Activated CD4-positive, alpha-beta T cell treated with anti-CD3 and anti-CD28 coated beads for 24 hours (primary cell): ENCODE data around the gene NAPB.

Experiments used
- DNase-seq, 2 donors: peaks; one replicate each; pipeline ENCODE4 v3.0.0-alpha.2; 2020; ENCODE audit warnings: low read depth in 2 of 2

The NAPB gene

DNA sequence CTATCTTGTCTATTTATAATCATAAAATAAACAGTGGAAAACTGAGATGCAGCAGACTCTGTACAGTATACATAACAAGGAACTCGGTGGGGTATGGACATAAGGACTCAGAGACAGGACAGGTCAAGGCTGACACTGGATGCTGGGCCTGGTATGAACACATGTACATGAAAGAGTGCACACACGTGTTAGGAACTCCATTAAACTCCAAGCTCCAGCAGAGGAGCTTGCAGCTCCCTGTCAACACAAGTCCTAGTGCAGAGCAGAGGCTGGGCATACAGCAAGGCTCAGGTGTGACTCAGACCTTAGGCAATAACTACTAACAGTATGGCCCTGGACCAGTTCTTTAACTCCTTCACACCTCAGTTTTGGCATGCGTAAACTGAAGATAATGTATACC, 17.1 kb downstream of the NAPB start:
- no peak for DNase-seq

- no peak for DNase-seq
Measured at GRCh38 chr20:23403751-23404150, 17.5 kb downstream of the NAPB start.

GRCh38 chr20:23401051-23401450, 20.2 kb downstream of the NAPB start:
- DNase-seq = no peak

DNA sequence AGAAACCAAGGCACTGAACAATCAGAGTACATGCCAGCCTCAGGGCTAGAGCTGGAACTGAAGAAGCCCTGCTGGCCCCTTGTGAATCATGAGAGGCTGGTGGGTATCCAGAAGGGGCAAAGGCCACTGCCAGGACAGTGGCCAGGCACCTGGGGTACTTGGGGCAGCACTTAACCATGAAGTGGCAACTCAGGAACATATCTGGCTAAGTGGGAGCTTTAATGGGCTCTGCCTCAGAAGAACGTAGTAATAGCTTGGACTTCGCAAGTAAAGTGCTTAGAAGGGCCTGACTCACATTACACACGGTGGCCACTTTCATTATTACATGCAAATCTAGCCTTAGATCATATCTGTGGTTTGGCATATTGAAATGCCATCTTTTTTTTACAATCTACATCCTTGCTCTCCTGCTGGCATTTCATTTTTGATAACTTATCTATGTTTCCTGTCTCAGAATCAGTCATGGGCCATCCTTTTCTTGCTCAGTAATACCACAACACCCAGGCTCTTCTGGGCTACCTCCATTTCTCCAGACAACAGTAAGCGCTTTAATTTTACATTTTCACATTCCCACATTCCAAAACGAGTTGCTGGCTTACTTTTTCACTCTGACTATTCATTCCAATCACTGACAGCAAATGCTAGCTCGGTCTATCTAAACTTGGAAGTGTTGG, 21.6 kb downstream of the NAPB start:
- DNase-seq = no peak

GRCh38 chr20:23397961-23398360, 23.3 kb downstream of the NAPB start:
- no peak for DNase-seq

- DNase-seq = no peak
Measured at GRCh38 chr20:23396950-23397627, 24.2 kb downstream of the NAPB start.

GRCh38 chr20:23393996-23394775, 27.1 kb downstream of the NAPB start:
- no peak for DNase-seq

DNA sequence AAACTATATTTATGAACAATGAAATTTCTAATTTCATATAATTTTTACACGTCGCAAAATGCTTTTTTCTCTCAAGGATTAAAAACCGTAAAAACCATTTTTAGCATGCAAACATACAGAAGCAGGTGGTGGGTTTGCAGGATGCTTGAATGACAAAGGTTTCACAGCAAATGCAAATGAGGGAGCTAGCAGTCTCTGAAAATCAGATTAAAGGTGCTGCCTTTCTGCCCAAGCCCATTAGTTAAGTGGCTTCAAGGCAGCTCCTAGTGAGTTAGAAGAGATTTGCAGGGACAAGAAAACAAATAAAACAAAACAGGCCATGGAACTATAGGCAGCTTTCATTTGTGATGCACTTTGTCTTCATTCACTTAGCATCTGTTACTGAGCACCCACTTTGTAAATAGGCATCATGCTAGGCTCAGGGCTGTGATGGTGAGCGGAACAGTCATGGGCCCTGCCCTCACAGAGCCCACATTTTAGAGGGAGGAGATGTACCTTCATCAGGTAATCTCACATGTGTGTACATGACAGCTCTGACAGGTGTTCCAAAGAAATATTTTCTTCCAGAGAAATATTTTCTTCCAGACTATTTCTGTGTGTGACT, 29.5 kb downstream of the NAPB start:
- no peak for DNase-seq

- DNase-seq = no peak
Measured at GRCh38 chr20:23390091-23390774, 31.1 kb downstream of the NAPB start.

GRCh38 chr20:23387118-23387443, 34.2 kb downstream of the NAPB start:
- no peak for DNase-seq

DNA sequence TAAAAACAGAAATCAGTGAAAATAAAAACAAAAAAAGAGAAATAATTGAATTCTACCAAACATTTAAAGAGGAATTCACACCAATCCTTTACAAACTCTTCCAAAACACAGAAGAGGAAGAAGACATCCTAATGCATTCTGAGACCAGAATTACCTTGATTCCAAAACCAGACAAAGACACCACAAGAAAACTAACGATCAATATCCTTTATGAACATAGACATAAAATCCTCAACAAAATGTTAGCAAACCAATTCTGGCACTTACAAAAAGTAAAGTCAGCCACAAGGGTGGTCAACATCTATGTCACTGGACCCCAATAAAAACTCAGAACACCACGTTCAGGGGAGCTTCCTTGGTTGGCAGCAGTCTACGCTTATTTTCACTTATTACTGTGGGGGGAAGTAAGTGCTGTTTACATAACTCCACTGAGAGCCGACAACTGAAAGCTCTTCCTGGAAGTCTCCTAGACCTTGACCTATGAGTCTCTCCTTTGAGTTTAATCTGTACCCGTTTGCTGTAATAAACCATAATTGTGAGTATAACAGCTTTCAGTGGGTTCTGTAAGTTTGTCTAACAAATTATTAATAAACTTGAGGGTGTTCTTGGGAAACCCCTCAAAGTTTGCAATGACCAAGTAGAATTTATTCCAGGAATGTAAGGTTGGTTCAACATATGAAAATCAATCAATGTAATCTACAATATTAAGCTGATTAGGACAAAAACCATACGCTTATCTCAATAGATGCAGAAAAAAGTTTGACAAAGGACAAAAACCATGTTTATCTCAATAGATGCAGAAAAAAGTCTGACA, 34.8 kb downstream of the NAPB start:
- DNase-seq = no peak

DNA sequence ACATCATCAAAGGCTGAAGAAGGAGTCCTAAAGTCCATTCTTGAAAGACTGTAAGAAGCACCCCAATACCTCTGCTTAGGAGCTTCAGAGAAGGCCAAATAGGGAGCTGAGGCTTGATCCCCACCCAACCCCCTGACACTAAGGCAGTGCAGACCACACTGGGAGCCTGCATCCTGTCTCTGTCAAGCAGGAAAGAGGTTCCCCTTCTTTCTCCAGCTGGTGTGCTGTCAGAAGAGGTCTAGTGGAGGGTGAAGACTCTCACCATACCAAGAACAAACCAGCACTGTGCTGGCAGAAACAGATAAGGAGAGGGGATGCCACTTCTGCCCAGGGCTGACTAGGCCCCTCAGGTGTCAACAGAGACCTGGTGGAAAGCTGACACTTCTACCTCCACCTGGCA, 39.4 kb downstream of the NAPB start:
- DNase-seq = no peak

DNA sequence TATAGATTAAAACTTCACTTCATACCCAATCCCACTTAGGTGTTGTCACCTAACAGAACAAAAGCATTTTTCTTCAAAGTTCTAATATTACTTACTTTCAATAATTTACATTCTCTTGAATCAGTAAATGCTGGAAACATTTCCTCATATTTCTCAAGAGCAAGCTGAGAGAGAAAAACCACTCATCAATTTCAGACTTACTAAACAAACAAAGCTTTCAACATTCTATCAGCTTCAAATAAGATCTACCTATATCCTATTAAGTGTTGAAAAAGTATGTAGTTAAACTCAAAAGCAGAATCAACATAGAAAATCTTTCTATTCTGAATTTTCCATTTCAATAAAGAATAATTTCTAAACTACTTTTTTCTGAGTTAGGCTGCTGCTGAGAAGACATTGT, 41.5 kb downstream of the NAPB start:
- no peak for DNase-seq

DNA sequence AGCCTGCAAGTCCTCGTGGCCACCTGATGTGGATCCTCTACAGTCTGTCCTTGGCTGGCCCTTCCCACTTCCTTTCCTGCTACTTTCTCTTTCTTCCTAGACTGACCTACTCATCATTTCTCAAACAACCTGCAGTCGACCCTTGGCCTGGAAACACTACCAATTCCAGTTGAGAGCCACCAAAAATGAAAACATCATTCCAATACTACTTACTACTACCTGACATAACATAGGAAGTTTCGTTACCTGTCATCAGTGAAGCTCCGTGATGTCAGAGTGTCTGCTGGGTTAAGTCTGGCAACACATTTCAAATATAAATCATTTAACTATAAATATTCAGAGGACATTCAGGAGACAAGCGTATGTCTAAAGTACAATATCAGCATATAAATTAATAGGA, 45.5 kb downstream of the NAPB start:
- no peak for DNase-seq

DNA sequence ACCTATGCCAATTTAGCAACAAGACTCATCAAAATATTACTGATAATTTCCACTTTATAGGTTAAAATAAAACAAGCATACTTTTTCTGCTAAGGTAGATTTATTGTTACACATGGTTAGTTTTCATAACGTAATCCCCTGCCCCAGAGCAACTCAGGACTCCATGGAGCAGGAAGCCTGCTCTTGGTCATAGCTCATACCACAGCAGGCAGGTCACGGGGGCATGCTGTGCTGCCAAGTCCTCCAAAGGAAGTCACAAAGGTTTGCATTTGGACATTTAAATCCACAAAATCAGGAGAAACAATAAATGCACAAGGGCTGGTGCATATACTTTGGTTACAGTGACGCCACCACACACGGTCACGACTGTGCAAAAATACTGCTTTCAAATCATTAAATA, 46.8 kb downstream of the NAPB start:
- no peak for DNase-seq

GRCh38 chr20:23371496-23371895, 49.8 kb downstream of the NAPB start:
- no peak for DNase-seq

DNA sequence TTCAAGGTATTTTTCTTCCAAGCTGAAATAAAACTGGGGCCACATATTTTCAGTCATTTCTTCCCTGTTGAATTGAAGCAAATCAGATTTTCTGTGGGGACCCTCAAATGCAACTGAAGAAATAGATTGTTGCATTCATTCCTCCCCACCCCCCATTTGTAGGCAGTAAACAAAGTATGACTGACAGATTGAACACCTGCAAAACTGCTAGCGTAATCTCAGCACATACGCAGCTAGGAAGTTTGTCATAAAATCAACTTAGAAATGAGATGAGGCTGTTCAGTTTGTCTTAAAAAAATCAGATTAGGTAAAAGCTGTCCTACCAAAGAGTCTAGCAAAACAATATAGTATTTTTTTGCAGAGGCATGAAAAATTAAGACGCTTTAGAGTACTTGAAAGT, 50.4 kb downstream of the NAPB start:
- DNase-seq = no peak

DNA sequence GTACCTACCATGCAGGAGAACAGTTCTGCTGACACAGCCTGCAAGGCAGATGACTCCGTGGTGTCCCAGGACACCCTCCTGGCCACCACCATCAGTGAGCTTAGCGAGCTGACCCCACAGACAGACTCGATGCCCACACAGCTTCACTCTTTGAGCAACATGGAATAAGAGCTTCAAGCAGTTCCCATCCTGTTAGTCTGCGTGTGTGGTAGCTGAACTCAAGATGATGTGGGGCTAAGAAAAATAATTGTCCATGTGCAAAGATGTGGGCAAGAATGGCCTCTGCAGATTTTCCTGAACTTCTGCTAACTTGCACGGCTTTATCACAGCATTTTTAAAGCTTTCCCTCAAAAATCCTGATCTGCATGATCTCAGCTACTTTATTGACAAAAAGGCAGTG, 51.0 kb downstream of the NAPB start:
- no peak for DNase-seq

- no peak for DNase-seq
Measured at GRCh38 chr20:23369072-23369823, 52.0 kb downstream of the NAPB start.

GRCh38 chr20:23368316-23369071, 52.8 kb downstream of the NAPB start:
- no peak for DNase-seq
